Gastroesophageal sphincter (tissue), 4 donors: ENCODE data around the gene IL1RAPL1. TPM values are rescaled to one million over a fixed set of nuclear protein-coding genes. Genes with fewer than 3 reads are reported as not detected.

Experiments used
- ATAC-seq: fragments of 150-250 bp; one replicate; pipeline ENCODE4 v1.9.1; 2016; ENCODE audit warnings: mild to moderate bottlenecking, moderate library complexity
- H3K27ac ChIP-seq, 4 donors: fragments of 200-600 bp; sonication (generic) in 3 of 4; 1 replicate in 3 of 4; 2 replicates in 1 of 4; pipeline ENCODE4 v1.5.1; 2016 to 2019
- H3K27me3 ChIP-seq: fragments of 200-600 bp; sonication (generic); one replicate; pipeline ENCODE4 v1.5.1; 2019
- H3K36me3 ChIP-seq, 2 donors: fragments of 200-600 bp; sonication (generic); one replicate each; pipeline ENCODE4 v1.5.1; 2019; ENCODE audit warnings: control low read depth in 1 of 2
- H3K4me1 ChIP-seq, 3 donors: fragments of 200-600 bp; sonication (generic); 1 replicate in 2 of 3; 2 replicates in 1 of 3; pipeline ENCODE4 v1.5.1; 2016 to 2019; ENCODE audit warnings: control low read depth in 2 of 3
- H3K4me3 ChIP-seq, 2 donors: fragments of 200-600 bp; sonication (generic); one replicate each; pipeline ENCODE4 v1.5.1; 2019; ENCODE audit warnings: mild to moderate bottlenecking in 1 of 2, moderate library complexity in 1 of 2
- H3K9me3 ChIP-seq, 3 donors: fragments of 200-600 bp; sonication (generic); one replicate each; pipeline ENCODE4 v1.5.1; 2017 to 2019; ENCODE audit warnings: control low read depth in 2 of 3
- CTCF ChIP-seq, 4 experiments: fragments of 200-600 bp in 2 of 4; fragments of 450-650 bp in 2 of 4; sonication (generic) in 1 of 4; IDR thresholded peaks; one replicate each; pipeline ENCODE4 v1.5.1; 2017 to 2019; ENCODE audit warnings: antibody characterized with exemption in 4 of 4, mild to moderate bottlenecking in 2 of 4, moderate library complexity in 2 of 4
- EP300 ChIP-seq: sonication (generic); formaldehyde crosslinking; IDR thresholded peaks from one replicate; pipeline ENCODE4 v1.6.1; 2017; ENCODE audit warnings: antibody characterized with exemption, mild to moderate bottlenecking
- POLR2A ChIP-seq, 2 donors: fragments of 450-650 bp; IDR thresholded peaks; one replicate each; pipeline ENCODE4 v1.6.1; 2017; ENCODE audit warnings: antibody characterized with exemption in 2 of 2, mild to moderate bottlenecking in 2 of 2, moderate library complexity in 1 of 2
- POLR2AphosphoS5 ChIP-seq: sonication (generic); formaldehyde crosslinking; IDR thresholded peaks from one replicate; pipeline ENCODE4 v1.6.1; 2017; ENCODE audit warnings: antibody characterized with exemption
- WGBS, 2 donors: methylation state at CpG; one replicate each; pipeline ENCODE4 v1.1.5; 2018; ENCODE audit warnings: low coverage in 1 of 2; 5-methylcytosine and 5-hydroxymethylcytosine counted together
- total RNA-seq, 4 donors: library from RNA; depleted of rRNA; stranded (reverse); fragments of >200 nt; gene quantifications; one replicate each; pipeline ENCODE4 v1.1.0, GENCODE V29; 2016

Gene IL1RAPL1
- total RNA-seq, 4 donors from 2014 or later, result 0.27 to 1.6 (median 0.44) TPM

GRCh38 chrX:29295987-29296680, 708.9 kb downstream of the IL1RAPL1 start:
- no peak for ATAC-seq
- no peaks in the 10 kb centered on the region for H3K9me3 ChIP-seq
- no peak overlapping the region for H3K27ac ChIP-seq
- H3K4me3 ChIP-seq, result no peak overlapping the region
- TF ChIP-seq POLR2A (IDR thresholded peaks at IDR 0.05), result no peak
- TF ChIP-seq CTCF (IDR thresholded peaks at IDR 0.05), result no peak
- TF ChIP-seq POLR2AphosphoS5, result no peak
- no peak for TF ChIP-seq EP300
- no peaks in the 10 kb centered on the region for H3K27me3 ChIP-seq
- WGBS, 2 donors, result 100% methylated on average over 1 of the region's 1 CpG; no CpG with 5 or more reads in 1 of the 2 donors
- H3K4me1 ChIP-seq, result no peaks in the 10 kb centered on the region
- H3K36me3 ChIP-seq, result no peaks in the 10 kb centered on the region

- no peak for ATAC-seq
- 19 to 37% methylated on average over 4 of the region's 4 CpGs for WGBS, 2 donors
Observed at GRCh38 chrX:29297171-29297800, 710.0 kb downstream of the IL1RAPL1 start.

GRCh38 chrX:29299684-29300083, 712.4 kb downstream of the IL1RAPL1 start:
- Histone ChIP-seq H3K36me3 (no peaks in the 10 kb centered on the region), H3K27ac (no peak overlapping the region), H3K4me1 (no peaks in the 10 kb centered on the region), H3K27me3 (no peaks in the 10 kb centered on the region), H3K4me3 (no peak overlapping the region), H3K9me3 (no peaks in the 10 kb centered on the region)
- TF ChIP-seq EP300, result no peak
- TF ChIP-seq POLR2A (IDR thresholded peaks at IDR 0.05), result no peak
- TF ChIP-seq CTCF (IDR thresholded peaks at IDR 0.05), result no peak
- TF ChIP-seq POLR2AphosphoS5, result no peak
- 69 to 94% methylated on average over 2 of the region's 2 CpGs for WGBS, 2 donors
- ATAC-seq, result no peak

More at GRCh38 chrX:29297171-29297800, 710.0 kb downstream of the IL1RAPL1 start:
- no peaks in the 10 kb centered on the region for H3K4me1 ChIP-seq
- H3K9me3 ChIP-seq, result no peaks in the 10 kb centered on the region
- no peak overlapping the region for H3K4me3 ChIP-seq
- no peaks in the 10 kb centered on the region for H3K36me3 ChIP-seq
- H3K27me3 ChIP-seq, result no peaks in the 10 kb centered on the region
- H3K27ac ChIP-seq, result no peak overlapping the region
- TF ChIP-seq POLR2A (IDR thresholded peaks at IDR 0.05) (no peak), POLR2AphosphoS5 (no peak), EP300 (no peak), CTCF (IDR thresholded peaks at IDR 0.05) (no peak)

GRCh38 chrX:29308726-29309125, 721.5 kb downstream of the IL1RAPL1 start:
- Histone ChIP-seq H3K9me3 (no peaks in the 10 kb centered on the region), H3K36me3 (no peaks in the 10 kb centered on the region), H3K4me3 (no peak overlapping the region), H3K4me1 (no peaks in the 10 kb centered on the region), H3K27ac (no peak overlapping the region), H3K27me3 (no peaks in the 10 kb centered on the region)
- ATAC-seq, result no peak
- TF ChIP-seq EP300, result no peak
- no peak for TF ChIP-seq POLR2AphosphoS5
- no peak for TF ChIP-seq CTCF (IDR thresholded peaks at IDR 0.05)
- TF ChIP-seq POLR2A (IDR thresholded peaks at IDR 0.05), result no peak
- WGBS, 2 donors, result 46 to 81% methylated on average over 4 of the region's 4 CpGs

GRCh38 chrX:29315931-29316330, 728.7 kb downstream of the IL1RAPL1 start:
- Histone ChIP-seq H3K4me3 (no peak overlapping the region), H3K27ac (no peak overlapping the region), H3K9me3 (no peaks in the 10 kb centered on the region), H3K27me3 (no peaks in the 10 kb centered on the region), H3K4me1 (no peaks in the 10 kb centered on the region), H3K36me3 (no peaks in the 10 kb centered on the region)
- no peak for TF ChIP-seq POLR2AphosphoS5
- no peak for TF ChIP-seq CTCF (IDR thresholded peaks at IDR 0.05)
- no peak for TF ChIP-seq EP300
- no peak for TF ChIP-seq POLR2A (IDR thresholded peaks at IDR 0.05)
- WGBS, 2 donors, result 51 to 100% methylated on average over 1 to 3 of the region's 3 CpGs
- ATAC-seq, result no peak
